Measurements from ENCODE around the gene CD4. TPM values are rescaled to one million over a fixed set of nuclear protein-coding genes. Genes with fewer than 3 reads are reported as not detected.
A peak's percentile ranks its signal among the peaks of the same experiment; 100 is the strongest.

CD4 gene
- total and polyA plus RNA-seq, 4 donors: 15.9 to 44.8 (median 32.0) TPM

- no peaks in the 10 kb centered on the region for H3K4me1 ChIP-seq (ENCODE audit: control insufficient read depth in 4 of 4, insufficient read depth in 4 of 4, low read length in 3 of 4)
- 79% methylated on average over 13 of the region's 13 CpGs for WGBS
- peaks cover 16 to 43% (median 35%) of the 10 kb centered on the region in 4 donors for H3K36me3 ChIP-seq (ENCODE audit: control insufficient read depth in 4 of 4, insufficient read depth in 3 of 4, low read depth in 1 of 4, low read length in 3 of 4)
- H3K27me3 ChIP-seq (ENCODE audit: control insufficient read depth in 4 of 4, insufficient read depth in 4 of 4, low read length in 3 of 4): no peaks in the 10 kb centered on the region
- no peaks in the 10 kb centered on the region for H3K9me3 ChIP-seq (ENCODE audit: control insufficient read depth in 4 of 4, low read length in 3 of 4)
- peak overlapping the region; percentile 28 to 66 for H3K27ac ChIP-seq (ENCODE audit: low read depth in 1 of 2, low read length in 2 of 2)
- DNase-seq (ENCODE audit: low spot score): no peak
- no peak overlapping the region for H3K9ac ChIP-seq (ENCODE audit: low read depth in 1 of 2, low read length in 2 of 2)
- TF ChIP-seq EGR1 (IDR thresholded peaks at IDR 0.05; ENCODE audit: low read depth in 2 of 2) (no peak), HNF4G (IDR thresholded peaks at IDR 0.05) (no peak), GABPA (IDR thresholded peaks at IDR 0.05 in 1 of 2, conservative IDR thresholded peaks at IDR 0.05 in 1 of 2) (peak in 1 of 2 donors; percentile 35), CTCF (IDR thresholded peaks at IDR 0.05; ENCODE audit: low read depth, low read length, missing input control) (no peak)
- H3K4me3 ChIP-seq (ENCODE audit: low read depth in 1 of 3, low read length in 3 of 3): no peak overlapping the region
Observed at GRCh38 chr12:6745741-6746525, 43.4 kb upstream of the CD4 start.

DNA sequence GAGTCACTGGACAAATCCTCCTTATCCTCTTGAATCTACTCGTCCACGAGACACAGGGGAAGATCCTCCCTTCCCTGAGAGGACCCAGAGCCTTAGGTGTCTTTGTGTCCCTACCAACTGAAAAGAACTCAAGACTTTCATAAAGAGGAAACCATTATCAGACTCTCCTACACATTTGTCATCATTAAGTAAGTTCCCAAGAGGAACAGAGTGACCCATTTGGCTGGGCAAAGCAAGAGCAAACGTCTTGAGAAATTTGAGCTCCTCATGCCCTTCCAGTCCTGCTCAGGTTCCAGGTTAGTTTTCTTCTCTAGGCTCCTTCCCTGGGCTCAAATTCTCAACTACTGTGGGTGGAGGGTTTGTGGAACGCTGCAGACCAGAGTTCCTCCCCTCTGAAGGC, 42.1 kb upstream of the CD4 start:
- Histone ChIP-seq H3K27me3 (ENCODE audit: control insufficient read depth in 4 of 4, insufficient read depth in 4 of 4, low read length in 3 of 4) (no peaks in the 10 kb centered on the region), H3K4me1 (ENCODE audit: control insufficient read depth in 4 of 4, insufficient read depth in 4 of 4, low read length in 3 of 4) (peaks cover 0 to 8% (median 6%) of the 10 kb centered on the region in 4 donors), H3K4me3 (ENCODE audit: low read depth in 1 of 3, low read length in 3 of 3) (no peak overlapping the region), H3K36me3 (ENCODE audit: control insufficient read depth in 4 of 4, insufficient read depth in 3 of 4, low read depth in 1 of 4, low read length in 3 of 4) (peaks cover 16 to 43% (median 36%) of the 10 kb centered on the region in 4 donors), H3K9me3 (ENCODE audit: control insufficient read depth in 4 of 4, low read length in 3 of 4) (no peaks in the 10 kb centered on the region), H3K27ac (ENCODE audit: low read depth in 1 of 2, low read length in 2 of 2) (no peak overlapping the region), H3K9ac (ENCODE audit: low read depth in 1 of 2, low read length in 2 of 2) (no peak overlapping the region)
- no peak for DNase-seq (ENCODE audit: low spot score)
- WGBS: 83% methylated on average over 4 of the region's 4 CpGs
- TF ChIP-seq ZBTB33 (IDR thresholded peaks at IDR 0.05) (no peak), FOXA1 (IDR thresholded peaks at IDR 0.05) (no peak), JUND (IDR thresholded peaks at IDR 0.05) (no peak), FOXA2 (IDR thresholded peaks at IDR 0.05) (no peak), NR2F2 (IDR thresholded peaks at IDR 0.05) (no peak), GABPA (IDR thresholded peaks at IDR 0.05 in 1 of 2, conservative IDR thresholded peaks at IDR 0.05 in 1 of 2) (no peak), RAD21 (IDR thresholded peaks at IDR 0.05) (no peak), EGR1 (IDR thresholded peaks at IDR 0.05; ENCODE audit: low read depth in 2 of 2) (no peak), MAX (IDR thresholded peaks at IDR 0.05) (no peak), RXRA (IDR thresholded peaks at IDR 0.05) (no peak), REST (IDR thresholded peaks at IDR 0.05) (no peak), SP1 (IDR thresholded peaks at IDR 0.05) (no peak), YY1 (IDR thresholded peaks at IDR 0.05) (no peak), TAF1 (conservative IDR thresholded peaks at IDR 0.05) (no peak), HNF4A (conservative IDR thresholded peaks at IDR 0.05) (no peak), HNF4G (IDR thresholded peaks at IDR 0.05) (no peak), CTCF (IDR thresholded peaks at IDR 0.05; ENCODE audit: low read depth, low read length, missing input control) (no peak)
- TF ChIP-seq, protein P1, sequence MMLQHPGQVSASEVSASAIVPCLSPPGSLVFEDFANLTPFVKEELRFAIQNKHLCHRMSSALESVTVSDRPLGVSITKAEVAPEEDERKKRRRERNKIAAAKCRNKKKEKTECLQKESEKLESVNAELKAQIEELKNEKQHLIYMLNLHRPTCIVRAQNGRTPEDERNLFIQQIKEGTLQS (IDR thresholded peaks at IDR 0.05): no peak

Measured in liver (tissue), 9 donors.